Left renal cortex interstitium (tissue), 4 donors: ENCODE data around the gene CBS. TPM values are rescaled to one million over a fixed set of nuclear protein-coding genes. Genes with fewer than 3 reads are reported as not detected.
"Not testable (repeated sequence)": the region's sequence is repeated elsewhere in the genome, so short reads cannot be mapped to it uniquely, and the experiment has no call there.

ENCODE experiments used
- DNase-seq, 4 donors: peaks; one replicate each; pipeline ENCODE4 v3.0.0-alpha.2; 2013; ENCODE audit warnings: low read depth in 4 of 4, low spot score in 2 of 4, missing footprints in 1 of 4
- polyA plus RNA-seq, 4 donors: library from polyadenylated mRNA; unstranded; fragments of 120-200 nt; gene quantifications; one replicate each; pipeline ENCODE4 v1.2.1, GENCODE V29; 2013; ENCODE audit not compliant: insufficient read length in 4 of 4

CBS gene
- polyA plus RNA-seq: 10 to 100 TPM; 19.8 to 63.8 (median 40.4) TPM

DNA sequence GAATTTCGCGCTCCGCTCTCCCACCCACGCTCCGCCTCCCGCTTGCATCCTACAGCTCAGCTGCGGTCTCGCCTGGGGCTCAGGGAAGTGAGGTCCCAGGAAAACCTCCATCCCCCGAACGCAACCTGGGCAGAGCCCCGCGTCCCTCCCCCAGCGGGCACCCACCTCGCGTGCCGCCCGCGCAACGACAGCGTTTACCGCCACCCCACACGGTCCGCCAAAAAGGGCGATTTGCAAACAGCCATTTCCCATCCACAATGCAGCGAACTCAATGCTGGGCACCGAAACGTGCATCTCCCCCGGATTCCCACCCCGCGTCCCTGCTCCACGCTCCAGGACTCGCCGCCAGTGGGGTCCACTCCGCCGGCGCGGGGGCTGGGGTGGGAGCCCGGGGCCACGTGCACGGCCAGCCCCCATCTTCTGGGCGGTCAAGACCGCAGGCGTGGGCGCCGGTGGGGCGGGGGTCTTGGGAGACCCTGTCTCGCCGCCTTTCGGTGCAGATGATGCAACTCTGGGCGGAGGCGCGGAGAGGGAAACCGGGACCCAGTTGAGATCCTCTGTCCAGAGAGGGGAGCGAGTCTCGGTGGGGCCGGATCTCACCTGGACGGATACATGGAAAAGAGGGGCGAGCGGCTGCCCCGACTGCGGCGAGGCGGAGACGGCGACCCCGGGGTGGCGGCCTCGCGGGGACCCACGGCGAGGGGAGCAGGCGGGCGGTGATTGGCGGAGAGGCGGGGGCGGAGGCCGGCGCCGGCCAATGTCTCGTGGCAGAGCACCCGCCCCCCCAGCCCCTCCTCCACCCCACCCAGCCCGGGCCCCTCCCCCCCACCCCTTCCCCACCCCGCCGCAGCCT, at the start of gene CBS:
Gene CBS (minus strand): TSS at position 666 of the 853 bp plus-strand sequence. CDS start 3,642 bp downstream, outside the sequence.
- not testable (repeated sequence) for DNase-seq

DNA sequence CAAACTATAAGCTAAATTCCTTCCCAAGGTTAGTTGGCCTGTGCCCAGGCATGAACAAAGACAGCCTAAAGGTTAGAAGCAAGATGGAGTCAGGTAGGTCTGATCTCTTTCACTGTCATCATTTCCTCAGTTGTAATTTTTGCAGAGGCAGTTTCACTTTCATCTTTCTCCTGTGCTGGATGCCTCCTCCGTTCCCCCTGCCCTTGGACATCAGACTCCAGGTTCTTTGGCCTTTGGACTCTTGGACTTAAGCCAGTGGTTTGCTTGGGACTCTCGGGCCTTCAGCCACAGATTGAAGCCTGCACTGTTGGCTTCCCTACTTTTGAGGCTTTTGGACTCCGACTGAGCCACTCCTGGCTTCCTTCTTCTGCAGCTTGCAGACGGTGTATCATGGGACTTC, 40.3 kb upstream of the CBS start:
- DNase-seq: not testable (repeated sequence)

- not testable (repeated sequence) for DNase-seq
These were observed 38.8 kb upstream of the CBS start for GRCh38 chr21:43114483-43114882.

DNA sequence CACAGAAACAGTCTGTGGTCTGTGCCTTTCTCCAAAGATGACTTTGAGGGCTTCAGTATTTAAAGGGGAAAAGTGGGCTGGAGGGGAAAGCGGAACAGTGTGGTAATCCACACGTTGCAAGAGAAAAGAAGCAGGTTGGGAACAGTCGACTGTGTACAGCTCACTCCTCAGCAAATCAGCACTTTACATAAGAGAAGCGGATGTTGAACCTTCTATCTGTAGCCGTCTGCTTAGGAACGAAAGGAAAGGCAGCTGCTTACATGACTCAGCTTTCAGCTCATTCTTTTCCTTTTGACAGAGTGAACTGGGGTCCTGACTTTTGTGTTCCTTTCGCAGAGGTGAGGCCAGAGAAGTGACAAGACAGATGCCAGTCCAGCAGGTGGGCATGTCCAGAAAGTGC, 33.4 kb upstream of the CBS start:
- not testable (repeated sequence) for DNase-seq

DNA sequence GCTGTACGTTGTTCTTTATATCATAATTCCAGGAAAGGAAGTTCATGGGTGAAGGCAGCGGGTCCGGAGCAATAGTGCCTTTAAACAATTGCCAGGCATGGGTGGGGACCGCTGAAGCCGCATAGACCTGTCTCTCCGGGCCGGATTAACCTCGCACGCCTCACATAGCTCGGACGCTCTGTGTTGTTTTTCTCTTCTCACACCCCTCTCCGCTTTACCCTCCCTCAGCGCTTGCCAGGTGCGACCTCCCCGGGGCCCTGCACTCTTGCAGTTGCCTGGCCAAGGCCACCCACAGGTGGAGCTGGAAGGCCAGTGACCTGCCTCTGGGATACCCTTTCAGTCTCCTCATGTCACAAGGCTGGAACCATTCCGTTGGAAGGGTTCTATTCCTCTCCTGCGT, 32.5 kb upstream of the CBS start:
- DNase-seq: not testable (repeated sequence)

- not testable (repeated sequence) for DNase-seq
These were observed 32.1 kb upstream of the CBS start for GRCh38 chr21:43107794-43108137.

DNA sequence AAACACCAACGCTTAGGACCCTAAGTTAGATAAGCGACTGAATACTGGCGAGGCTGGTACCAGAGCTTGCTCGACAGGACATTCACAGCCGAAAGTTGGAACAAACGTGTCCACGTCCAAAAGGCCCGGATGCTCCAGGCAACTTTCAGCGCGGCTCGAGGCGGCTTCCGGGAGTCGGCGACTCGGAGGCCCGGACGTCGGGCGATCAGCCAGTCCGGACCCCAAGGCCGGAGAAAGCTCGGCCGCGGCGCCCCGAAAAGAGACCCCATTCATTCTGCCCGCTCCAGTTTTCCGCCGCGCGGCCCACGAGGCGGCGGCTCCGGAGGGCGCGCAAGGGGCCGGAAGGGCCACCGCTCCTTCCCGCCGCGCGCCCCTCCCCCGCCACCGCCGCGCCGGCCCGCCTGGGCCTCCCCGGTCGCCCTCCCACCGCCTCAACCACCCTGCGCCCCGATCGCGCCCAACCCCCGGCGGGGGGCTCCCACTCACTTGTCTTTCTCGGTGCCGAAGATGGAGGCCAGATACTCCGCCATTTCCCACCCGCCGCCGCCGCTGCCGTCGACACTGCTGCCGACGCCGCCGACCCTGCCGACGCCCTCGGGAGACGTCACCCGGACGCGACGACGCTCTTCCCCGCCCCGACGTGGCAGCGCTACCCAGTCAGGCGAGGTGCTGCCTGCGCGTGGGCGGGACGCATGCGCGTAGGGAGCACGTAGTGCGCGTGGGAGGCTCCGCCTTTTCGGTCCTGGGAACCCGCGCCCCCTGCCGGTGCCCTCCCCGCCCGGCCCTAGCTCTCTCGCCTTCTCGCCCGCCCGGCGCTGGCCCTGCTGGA, 31.5 kb upstream of the CBS start, which contains the start of gene U2AF1:
Gene U2AF1 (minus strand): TSS at position 606 of the 829 bp plus-strand sequence. CDS start 76 bp downstream, at position 530.
- DNase-seq: peak in 1 of 4 donors; percentile 3

DNA sequence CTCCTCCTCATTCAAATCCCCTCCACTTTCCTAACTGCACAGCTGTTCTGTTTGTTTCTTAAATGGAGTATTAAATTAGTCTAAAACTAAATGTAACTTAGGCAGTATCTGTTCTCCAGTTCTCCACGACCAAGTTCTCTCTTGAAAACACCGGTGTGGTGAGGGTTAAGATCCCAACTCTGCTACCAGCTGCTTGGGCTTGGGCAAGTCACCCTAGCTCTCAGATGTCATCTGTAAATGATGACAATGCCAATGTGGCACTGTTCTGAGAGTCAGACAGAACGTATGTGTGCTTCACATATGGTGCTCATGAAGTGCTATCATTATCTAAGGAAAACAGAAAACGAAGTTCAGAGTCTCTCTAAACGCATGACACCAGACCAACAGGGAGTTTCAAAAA, 29.0 kb upstream of the CBS start:
- not testable (repeated sequence) for DNase-seq

DNA sequence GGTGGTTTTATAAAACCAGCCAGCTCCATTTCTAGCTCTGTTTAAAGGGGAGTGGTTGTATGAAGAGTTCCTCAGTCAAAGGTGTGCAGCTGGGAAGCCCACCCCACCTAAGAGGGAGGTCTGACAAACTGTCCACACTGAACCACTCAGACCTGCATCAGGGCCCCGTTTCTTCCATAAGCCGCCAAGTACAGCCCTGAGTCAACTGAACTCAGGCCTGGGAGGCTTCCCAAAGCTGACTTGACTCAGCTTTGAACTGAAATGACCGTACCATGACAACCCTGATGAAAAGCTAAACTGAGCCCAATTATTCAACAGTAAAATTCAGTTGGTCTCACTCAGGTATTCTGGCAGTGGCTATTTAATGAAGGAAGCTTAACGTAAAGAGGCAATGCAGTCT, 26.6 kb upstream of the CBS start:
- not testable (repeated sequence) for DNase-seq

DNA sequence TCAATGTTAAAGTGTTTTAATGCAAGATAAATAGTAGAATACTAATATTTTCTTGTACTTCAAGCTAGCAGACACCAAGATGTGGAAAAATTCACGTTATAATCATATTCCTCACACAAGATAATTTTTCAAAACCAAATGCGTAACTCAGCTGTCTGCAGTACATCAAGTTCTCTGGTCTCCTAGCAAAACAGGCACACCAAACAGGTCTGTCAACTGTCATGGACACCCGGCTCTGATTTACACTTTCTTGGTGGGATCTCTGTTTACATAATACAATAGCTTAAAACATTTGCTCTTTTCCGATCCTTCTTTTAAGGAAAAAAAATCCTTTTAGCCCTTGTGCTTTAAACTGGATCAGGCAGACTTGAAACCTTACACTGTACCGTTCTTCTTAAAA, 26.0 kb upstream of the CBS start:
- DNase-seq: not testable (repeated sequence)

DNA sequence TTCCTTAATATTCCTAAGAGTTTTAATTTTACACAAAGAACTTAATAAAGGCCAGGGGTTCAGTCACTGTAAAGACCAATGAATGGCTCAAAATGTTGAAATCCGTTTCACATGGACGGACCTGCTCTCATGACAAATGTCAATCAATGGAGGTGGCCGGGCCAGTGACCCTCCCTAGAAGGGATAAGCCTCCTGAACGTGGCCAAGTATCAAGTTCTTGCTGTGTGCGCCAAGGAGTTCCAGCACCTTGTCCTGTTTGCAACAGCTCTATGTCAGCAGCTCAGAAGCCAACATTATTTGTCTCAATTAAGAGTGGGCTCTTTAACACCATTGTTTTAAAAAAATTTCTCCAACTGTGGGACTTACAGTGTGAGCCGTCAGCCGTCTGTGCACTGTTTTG, 25.4 kb upstream of the CBS start:
- not testable (repeated sequence) for DNase-seq

DNA sequence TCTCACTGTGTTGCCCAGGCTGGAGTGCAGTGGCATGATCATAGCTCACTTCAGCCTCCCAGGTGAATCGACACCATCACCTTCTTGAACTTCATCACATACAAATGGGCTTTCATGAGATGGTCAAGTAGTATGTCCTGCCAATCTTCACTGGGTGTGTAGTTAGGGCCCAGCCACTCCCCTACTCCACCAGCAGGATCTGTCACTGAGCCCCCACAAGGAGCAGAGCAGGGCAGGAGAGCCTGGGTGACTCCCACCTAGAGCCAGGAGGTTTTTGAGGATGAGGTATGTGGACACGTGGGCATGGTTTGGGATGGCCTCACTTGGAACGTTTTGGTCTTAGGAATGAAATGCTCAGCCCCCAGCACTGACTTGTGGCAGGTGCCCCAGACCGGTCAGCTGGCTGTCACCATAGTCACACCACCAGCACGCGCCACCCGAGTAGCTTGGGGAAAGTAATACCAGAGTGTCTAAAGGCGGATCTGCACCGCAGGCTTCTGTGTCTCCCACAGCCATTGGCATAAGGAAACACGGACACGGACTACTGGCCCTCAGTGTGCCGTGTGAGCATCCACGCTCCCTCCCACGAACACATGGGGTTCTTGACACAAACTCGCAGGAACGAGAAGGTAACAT, 16.5 kb upstream of the CBS start:
- not testable (repeated sequence) for DNase-seq

GRCh38 chr21:43090947-43091346, 15.3 kb upstream of the CBS start:
- DNase-seq: not testable (repeated sequence)

GRCh38 chr21:43089463-43089862, 13.8 kb upstream of the CBS start:
- DNase-seq: not testable (repeated sequence)

GRCh38 chr21:43082587-43083300, 7.1 kb upstream of the CBS start:
- not testable (repeated sequence) for DNase-seq

- not testable (repeated sequence) for DNase-seq
These were observed 1.0 kb upstream of the CBS start for GRCh38 chr21:43076643-43077042.

- DNase-seq: not testable (repeated sequence)
These were observed 495 bp upstream of the CBS start for GRCh38 chr21:43076023-43076637.

GRCh38 chr21:43074401-43075169, 1.1 kb downstream of the CBS start:
- DNase-seq: not testable (repeated sequence)

DNA sequence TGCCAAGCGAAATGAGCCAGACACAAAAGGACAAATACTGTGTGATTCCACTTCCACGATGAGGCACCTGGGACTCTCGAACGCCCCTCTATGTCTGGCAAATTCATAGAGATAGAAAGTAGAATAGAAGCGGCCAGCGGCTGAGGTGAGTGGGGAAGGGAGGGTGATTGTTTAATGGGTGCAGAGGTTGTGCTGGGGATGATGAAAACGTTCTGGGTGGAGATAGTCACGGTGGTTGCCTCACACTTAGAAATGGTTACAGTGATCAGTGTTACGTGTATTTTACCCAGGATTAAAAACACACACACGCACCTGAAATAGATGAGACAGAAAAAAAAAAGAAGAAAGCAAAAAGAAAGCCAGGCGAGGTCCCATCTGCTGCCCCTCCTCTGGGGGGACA, 2.9 kb downstream of the CBS start:
- not testable (repeated sequence) for DNase-seq
